ENCODE measurements around the gene MYH9.
"Not testable (repeated sequence)": the region's sequence is repeated elsewhere in the genome, so short reads cannot be mapped to it uniquely, and the experiment has no call there.

DNA sequence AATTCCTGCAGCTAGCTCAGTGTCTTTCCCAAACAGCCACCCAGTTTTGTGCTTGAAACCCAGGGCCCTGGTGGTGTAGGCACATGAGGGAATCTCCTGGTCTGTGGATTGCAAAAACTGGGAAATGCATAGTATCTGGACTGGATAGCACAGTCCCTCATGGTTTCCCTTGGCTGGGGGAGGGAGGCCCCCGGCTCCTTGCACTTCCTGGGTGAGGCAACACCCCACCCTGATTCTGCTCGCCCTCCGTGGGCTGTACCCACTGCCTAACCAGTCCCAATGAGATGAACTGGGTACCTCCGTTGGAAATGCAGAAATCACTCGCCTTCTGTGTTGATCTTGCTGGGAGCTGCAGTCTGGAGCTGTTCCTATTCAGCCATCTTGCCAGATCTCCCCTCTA, 115.8 kb downstream of the MYH9 start:
- TF ChIP-seq CTCF, POLR2A (IDR thresholded peaks at IDR 0.05): not testable (repeated sequence)

Measured in heart left ventricle (tissue), 13 donors.